ENCODE results near the gene STX8. TPM values are rescaled to one million over a fixed set of nuclear protein-coding genes. Genes with fewer than 3 reads are reported as not detected.

Gene STX8
- total RNA-seq, 1 experiment from 2014 or later = 50.3 TPM

- no peak overlapping the region for H3K4me3 ChIP-seq (ENCODE audit: low read depth in 2 of 2, low read length in 2 of 2)
- DNase-seq (ENCODE audit: low read depth, low spot score) = no peak
- intact Hi-C loops (cut with micrococcal nuclease; ENCODE audit: unreplicated experiment) (no loop called here), in situ Hi-C loops (cut with HindIII; ENCODE audit: low pct_unique_long_range_greater_than_20kb, low sequenced_read_pairs) (no loop called here)
- no peaks in the 10 kb centered on the region for H3K9me3 ChIP-seq (ENCODE audit: control insufficient read depth, insufficient read depth, low read depth, low read length)
- ChIA-PET CTCF (no interaction called here), POLR2A (no interaction called here)
- BruUV-seq (replicated peaks) = no TSS peak
- no peaks in the 10 kb centered on the region for H3K36me3 ChIP-seq (ENCODE audit: control insufficient read depth, insufficient read depth, low read length)
- no peak overlapping the region for H3K27ac ChIP-seq (ENCODE audit: low read length)
- no peak for ATAC-seq
- TF ChIP-seq POLR2AphosphoS5 (IDR thresholded peaks at IDR 0.05; ENCODE audit: low read depth, low read length) (no peak), SIN3A (IDR thresholded peaks at IDR 0.05; ENCODE audit: borderline replicate concordance, insufficient read depth, low read depth, low read length) (no peak), TCF7L2 (IDR thresholded peaks at IDR 0.05; ENCODE audit: low read depth, low read length) (no peak)
- TF ChIP-seq, protein P1, sequence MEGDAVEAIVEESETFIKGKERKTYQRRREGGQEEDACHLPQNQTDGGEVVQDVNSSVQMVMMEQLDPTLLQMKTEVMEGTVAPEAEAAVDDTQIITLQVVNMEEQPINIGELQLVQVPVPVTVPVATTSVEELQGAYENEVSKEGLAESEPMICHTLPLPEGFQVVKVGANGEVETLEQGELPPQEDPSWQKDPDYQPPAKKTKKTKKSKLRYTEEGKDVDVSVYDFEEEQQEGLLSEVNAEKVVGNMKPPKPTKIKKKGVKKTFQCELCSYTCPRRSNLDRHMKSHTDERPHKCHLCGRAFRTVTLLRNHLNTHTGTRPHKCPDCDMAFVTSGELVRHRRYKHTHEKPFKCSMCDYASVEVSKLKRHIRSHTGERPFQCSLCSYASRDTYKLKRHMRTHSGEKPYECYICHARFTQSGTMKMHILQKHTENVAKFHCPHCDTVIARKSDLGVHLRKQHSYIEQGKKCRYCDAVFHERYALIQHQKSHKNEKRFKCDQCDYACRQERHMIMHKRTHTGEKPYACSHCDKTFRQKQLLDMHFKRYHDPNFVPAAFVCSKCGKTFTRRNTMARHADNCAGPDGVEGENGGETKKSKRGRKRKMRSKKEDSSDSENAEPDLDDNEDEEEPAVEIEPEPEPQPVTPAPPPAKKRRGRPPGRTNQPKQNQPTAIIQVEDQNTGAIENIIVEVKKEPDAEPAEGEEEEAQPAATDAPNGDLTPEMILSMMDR (IDR thresholded peaks at IDR 0.05) = no peak
- TF ChIP-seq, protein P2, sequence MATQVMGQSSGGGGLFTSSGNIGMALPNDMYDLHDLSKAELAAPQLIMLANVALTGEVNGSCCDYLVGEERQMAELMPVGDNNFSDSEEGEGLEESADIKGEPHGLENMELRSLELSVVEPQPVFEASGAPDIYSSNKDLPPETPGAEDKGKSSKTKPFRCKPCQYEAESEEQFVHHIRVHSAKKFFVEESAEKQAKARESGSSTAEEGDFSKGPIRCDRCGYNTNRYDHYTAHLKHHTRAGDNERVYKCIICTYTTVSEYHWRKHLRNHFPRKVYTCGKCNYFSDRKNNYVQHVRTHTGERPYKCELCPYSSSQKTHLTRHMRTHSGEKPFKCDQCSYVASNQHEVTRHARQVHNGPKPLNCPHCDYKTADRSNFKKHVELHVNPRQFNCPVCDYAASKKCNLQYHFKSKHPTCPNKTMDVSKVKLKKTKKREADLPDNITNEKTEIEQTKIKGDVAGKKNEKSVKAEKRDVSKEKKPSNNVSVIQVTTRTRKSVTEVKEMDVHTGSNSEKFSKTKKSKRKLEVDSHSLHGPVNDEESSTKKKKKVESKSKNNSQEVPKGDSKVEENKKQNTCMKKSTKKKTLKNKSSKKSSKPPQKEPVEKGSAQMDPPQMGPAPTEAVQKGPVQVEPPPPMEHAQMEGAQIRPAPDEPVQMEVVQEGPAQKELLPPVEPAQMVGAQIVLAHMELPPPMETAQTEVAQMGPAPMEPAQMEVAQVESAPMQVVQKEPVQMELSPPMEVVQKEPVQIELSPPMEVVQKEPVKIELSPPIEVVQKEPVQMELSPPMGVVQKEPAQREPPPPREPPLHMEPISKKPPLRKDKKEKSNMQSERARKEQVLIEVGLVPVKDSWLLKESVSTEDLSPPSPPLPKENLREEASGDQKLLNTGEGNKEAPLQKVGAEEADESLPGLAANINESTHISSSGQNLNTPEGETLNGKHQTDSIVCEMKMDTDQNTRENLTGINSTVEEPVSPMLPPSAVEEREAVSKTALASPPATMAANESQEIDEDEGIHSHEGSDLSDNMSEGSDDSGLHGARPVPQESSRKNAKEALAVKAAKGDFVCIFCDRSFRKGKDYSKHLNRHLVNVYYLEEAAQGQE (IDR thresholded peaks at IDR 0.05; ENCODE audit: insufficient read depth in 1 of 2, low read depth in 2 of 2, low read length in 1 of 2) = no peak
- H3K4me1 ChIP-seq (ENCODE audit: control insufficient read depth, insufficient read depth, low read length) = no peaks in the 10 kb centered on the region
- no peaks in the 10 kb centered on the region for H3K27me3 ChIP-seq (ENCODE audit: control insufficient read depth, insufficient read depth, low read length)
These were observed 303.6 kb downstream of the STX8 start for GRCh38 chr17:9271989-9272388.

DNA sequence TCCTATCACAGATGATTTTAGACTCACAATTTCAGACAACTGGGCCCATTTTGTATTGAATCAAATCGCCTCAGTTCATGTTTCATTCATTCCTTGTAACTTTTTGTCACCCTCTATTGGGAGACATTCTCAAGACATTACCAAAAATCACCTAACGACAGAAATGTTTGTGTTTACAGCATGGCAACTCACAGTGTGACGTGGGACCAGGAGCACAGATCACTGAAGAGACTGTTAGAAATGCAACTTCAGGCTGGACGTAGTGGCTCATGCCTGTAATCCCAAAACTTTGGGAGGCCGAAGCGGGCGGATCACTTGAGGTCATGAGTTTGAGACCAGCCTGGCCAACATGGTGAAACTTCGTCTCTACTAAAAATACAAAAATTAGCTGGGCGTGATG lies 304.7 kb downstream of the STX8 start:
- H3K27ac ChIP-seq (ENCODE audit: low read length) = no peak overlapping the region
- intact Hi-C loops (cut with micrococcal nuclease; ENCODE audit: unreplicated experiment) (no loop called here), in situ Hi-C loops (cut with HindIII; ENCODE audit: low pct_unique_long_range_greater_than_20kb, low sequenced_read_pairs) (no loop called here)
- ChIA-PET CTCF (no interaction called here), POLR2A (no interaction called here)
- H3K27me3 ChIP-seq (ENCODE audit: control insufficient read depth, insufficient read depth, low read length) = no peaks in the 10 kb centered on the region
- BruUV-seq (replicated peaks) = no TSS peak
- H3K4me1 ChIP-seq (ENCODE audit: control insufficient read depth, insufficient read depth, low read length) = no peaks in the 10 kb centered on the region
- ATAC-seq = no peak
- no peak for DNase-seq (ENCODE audit: low read depth, low spot score)
- TF ChIP-seq TCF7L2 (IDR thresholded peaks at IDR 0.05; ENCODE audit: low read depth, low read length) = no peak
- TF ChIP-seq, protein P1 (IDR thresholded peaks at IDR 0.05) = no peak
- no peak for TF ChIP-seq POLR2AphosphoS5 (IDR thresholded peaks at IDR 0.05; ENCODE audit: low read depth, low read length)
- TF ChIP-seq, protein P2 (IDR thresholded peaks at IDR 0.05; ENCODE audit: insufficient read depth in 1 of 2, low read depth in 2 of 2, low read length in 1 of 2) = no peak
- TF ChIP-seq SIN3A (IDR thresholded peaks at IDR 0.05; ENCODE audit: borderline replicate concordance, insufficient read depth, low read depth, low read length) = no peak
- H3K9me3 ChIP-seq (ENCODE audit: control insufficient read depth, insufficient read depth, low read depth, low read length) = no peaks in the 10 kb centered on the region
- H3K36me3 ChIP-seq (ENCODE audit: control insufficient read depth, insufficient read depth, low read length) = no peaks in the 10 kb centered on the region
- H3K4me3 ChIP-seq (ENCODE audit: low read depth in 2 of 2, low read length in 2 of 2) = no peak overlapping the region
